Measurements from ENCODE around the gene PITPNC1.

The PITPNC1 gene

DNA sequence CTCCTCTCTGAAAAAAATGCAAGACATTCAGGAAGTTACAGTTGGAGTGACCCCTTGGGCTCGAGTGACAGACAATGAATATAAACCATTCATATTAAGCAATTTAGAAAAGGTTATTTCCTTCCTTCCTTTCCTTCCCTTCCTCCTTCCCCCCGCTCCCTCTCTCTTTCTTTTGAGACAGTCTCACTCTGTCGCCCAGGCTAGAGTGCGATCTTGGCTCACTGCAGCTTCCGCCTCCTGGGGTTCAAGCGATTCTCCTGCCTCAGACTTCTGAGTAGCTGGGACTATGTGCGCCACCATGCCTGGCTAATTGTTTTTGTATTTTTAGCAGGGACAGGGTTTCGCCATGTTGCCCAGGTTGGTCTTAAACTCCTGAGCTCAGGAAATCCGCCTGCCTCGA, 23.9 kb upstream of the PITPNC1 start:
- TF ChIP-seq, protein P1, sequence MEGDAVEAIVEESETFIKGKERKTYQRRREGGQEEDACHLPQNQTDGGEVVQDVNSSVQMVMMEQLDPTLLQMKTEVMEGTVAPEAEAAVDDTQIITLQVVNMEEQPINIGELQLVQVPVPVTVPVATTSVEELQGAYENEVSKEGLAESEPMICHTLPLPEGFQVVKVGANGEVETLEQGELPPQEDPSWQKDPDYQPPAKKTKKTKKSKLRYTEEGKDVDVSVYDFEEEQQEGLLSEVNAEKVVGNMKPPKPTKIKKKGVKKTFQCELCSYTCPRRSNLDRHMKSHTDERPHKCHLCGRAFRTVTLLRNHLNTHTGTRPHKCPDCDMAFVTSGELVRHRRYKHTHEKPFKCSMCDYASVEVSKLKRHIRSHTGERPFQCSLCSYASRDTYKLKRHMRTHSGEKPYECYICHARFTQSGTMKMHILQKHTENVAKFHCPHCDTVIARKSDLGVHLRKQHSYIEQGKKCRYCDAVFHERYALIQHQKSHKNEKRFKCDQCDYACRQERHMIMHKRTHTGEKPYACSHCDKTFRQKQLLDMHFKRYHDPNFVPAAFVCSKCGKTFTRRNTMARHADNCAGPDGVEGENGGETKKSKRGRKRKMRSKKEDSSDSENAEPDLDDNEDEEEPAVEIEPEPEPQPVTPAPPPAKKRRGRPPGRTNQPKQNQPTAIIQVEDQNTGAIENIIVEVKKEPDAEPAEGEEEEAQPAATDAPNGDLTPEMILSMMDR (IDR thresholded peaks at IDR 0.05), result no peak

DNA sequence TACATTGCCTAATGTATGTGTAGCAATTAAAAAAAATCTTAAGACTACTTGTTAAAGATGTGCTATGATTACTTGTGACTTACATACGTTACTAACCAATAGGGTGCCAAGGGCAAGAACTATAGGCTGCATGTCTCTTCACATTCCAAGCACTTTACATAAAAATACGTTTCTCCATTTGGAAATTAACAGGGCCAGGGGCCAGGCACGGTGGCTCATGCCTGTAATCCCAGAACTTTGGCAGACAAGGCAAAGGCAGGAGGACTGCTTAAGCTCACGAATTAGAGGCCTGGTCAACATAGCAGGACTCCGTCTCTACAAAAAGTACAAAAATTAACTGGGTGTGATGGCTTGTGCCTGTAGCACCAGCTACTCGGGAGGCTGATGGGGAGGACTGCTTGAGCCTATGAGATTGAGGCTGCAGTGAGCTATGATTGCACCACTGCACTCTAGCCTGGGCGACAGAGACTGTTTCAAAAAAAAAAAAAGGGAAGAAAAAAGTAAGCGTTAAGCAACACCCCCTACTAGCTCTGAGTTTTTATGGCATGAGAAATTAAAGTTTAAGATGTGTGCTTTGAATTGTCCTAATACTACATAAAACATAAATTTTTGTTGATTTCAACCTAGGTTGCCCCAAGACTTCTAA, 23.0 kb upstream of the PITPNC1 start:
- TF ChIP-seq, protein P1 (IDR thresholded peaks at IDR 0.05), result no peak

DNA sequence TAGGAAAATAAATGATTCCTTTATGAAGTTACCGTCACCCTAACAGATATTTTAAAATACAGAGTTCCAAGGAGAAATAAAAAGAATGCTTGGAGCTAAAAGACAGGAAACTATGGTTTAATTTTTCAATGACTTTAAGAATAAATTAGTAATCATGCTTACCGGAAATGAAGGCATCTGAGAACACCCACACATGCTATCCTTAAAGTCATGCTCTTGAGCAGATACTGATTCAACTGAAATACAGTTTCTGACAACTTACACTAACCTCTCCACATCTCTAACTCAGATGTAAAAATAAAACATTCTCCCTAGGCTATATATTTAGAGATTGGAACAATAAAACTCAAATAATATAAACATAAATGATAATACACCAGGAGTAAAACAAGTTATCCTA, 18.5 kb upstream of the PITPNC1 start:
- TF ChIP-seq, protein P1 (IDR thresholded peaks at IDR 0.05), result no peak

DNA sequence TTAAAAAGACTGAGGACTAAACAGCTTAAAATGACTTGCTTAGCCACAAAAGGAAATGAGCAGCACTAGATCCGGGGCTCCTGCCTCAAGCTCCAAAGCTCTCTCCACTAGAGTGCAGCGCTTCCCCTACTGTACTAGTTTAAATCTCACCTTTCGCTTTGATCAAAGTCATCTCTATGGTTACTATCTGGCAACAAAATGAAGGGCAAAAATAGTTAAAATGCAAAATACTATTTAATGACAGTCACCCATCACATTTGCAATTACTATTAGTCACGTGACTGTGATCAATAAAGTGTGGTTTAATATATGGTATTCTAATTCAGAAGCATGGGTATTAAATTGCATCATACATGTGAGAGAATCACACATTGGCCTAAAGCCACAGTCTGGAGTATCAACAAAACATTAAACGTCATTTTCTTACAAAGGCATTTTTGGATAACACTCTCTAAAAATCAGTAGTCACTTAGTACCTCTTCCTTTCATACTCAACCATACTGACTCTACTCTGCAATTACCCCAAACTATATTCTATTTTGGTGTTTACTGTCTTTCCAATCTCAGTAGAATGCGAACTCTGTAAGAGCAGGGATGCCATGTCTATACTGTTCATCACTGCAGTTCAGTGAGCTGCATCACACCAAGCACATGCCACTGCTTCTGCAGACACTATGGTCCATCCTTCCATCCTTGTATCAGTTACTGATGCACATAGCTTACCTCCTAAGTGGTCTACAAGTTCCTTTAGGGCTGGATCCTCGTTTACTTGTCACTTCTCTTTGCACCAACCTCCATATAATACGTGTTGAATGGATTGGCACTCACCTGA, 16.9 kb upstream of the PITPNC1 start:
- TF ChIP-seq, protein P1 (IDR thresholded peaks at IDR 0.05), result peak; percentile 58

DNA sequence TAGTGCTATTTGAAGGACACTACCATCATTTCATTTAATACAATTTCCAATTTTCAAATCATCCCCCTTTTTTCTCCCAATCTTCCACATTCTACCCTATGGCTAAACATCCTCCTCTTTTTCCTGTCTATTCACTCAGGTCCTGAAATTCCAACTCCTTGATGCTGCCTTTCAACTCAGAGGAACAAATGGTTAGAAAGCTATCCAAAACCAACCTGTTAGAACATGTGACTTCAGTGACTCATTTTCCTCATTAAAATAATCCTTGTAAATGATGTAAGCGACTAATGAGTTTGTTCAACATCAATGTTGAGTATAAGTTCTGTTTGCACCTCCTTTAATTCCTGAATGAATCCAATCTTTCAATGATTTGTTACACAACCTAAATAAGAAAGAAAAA, 16.2 kb upstream of the PITPNC1 start:
- TF ChIP-seq, protein P1 (IDR thresholded peaks at IDR 0.05), result no peak

DNA sequence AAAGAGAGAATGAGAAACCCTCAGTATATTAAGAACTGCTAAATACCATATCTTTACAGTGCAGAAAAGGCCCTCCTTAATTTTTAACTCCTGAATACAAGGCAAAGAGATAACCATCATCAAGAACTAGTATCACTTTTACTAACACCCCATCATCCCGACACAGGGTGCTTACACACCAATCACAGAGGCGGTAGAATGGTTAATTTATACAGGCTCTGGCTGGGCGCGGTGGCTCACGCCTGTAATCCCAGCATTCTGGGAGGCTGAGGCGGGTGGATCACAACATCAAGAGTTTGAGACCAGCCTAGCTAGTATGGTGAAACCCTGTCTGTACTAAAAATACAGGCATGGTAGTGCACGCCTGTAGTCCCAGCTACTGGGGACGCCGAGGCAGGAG, 14.9 kb upstream of the PITPNC1 start:
- TF ChIP-seq, protein P1 (IDR thresholded peaks at IDR 0.05), result no peak

DNA sequence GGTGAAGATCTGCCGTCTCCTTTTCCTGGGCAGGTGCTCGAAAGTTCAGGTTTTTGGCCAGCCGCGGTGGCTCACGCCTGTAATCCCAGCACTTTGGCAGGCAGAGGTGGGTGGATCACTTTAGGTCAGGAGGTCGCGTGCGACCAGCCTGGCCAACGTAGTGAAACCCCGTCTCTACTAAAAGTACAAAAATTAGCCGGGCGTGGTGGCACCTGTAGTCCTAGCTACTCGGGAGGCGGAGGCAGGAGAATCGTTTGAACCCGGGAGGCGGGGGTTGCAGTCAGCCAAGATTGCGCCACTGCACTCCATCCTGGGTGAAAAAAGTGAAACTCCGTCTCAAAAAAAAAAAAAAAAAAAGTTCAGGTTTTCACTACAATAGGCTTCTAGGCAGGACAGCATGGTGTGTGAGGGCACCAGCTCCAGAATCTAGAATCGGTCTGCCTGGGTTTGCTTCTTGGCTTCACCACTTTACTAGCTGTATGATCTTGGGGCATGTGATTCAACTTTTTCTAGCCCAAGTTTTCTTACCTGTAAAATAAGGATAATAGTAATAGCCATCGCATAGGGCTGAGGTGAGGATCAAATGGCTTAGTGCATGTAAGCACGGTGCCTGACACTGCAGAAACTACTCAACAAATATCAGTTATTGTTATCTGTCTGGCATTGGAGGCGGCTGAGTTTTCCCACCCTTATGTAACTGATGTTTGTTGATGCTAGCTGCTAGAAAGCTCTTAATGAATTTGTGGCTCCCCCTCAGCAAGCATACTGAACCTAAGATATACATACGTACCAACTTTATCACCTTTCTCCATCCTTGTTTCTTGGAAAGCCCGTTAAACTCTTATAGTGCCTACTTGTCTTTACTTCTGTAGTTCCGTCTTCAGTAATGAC, 12.0 kb upstream of the PITPNC1 start:
- TF ChIP-seq, protein P1 (IDR thresholded peaks at IDR 0.05), result no peak
